ENCODE results near the gene RAB10.
"Not testable (repeated sequence)": the region's sequence is repeated elsewhere in the genome, so short reads cannot be mapped to it uniquely, and the experiment has no call there.

- not testable (repeated sequence) for TF ChIP-seq EZH2 (IDR thresholded peaks at IDR 0.05; ENCODE audit: insufficient read depth, low read length); CTCF (IDR thresholded peaks at IDR 0.05; ENCODE audit: insufficient read depth, low read depth, low read length)
These were observed 34.5 kb upstream of the RAB10 start for GRCh38 chr2:25999406-25999805.

Measured in astrocyte (in vitro differentiated cells and primary cell).